HG03432 (cell line): ENCODE measurements around the gene DUSP28.

Experiments used
- ATAC-seq: cut with Tn5 transposase; IDR thresholded peaks from one replicate; pipeline ENCODE4 v1.9.1; 2021; ENCODE audit warnings: mild to moderate bottlenecking, moderate library complexity; ENCODE audit not compliant: unreplicated experiment

Gene DUSP28

DNA sequence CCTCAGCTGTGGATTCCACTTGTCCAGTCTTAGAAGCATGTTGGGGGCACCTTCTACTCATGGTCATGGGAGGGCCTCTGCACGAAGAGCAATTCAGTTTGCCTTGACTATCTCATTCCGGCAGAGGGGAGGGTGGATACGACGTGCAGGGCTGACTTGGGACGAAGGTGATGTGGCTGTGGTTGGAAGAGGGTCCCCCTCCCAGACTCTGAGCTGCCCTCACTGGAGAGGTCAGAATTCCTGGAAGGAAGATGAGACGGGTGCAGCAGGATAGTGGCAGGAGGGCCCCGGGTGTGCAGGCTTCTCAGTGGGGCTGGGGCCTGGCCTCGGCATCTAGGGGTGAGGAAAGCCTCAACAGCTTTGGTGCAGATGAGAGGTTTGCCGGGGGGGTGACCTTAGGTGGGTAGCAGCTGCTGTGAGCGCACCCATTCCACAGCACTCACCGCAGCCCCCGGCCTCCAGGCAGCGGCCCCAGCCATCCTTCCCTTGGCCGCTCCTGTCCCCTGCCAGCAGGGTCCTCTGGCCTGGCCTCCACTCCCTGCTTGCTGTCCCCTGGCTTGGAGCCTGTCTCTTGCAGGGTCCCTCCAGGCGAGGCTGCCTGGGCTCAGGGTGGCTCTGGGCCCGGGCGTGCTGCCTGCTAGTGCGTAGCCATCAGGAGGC, 11.3 kb downstream of the DUSP28 start:
- ATAC-seq: no peak

DNA sequence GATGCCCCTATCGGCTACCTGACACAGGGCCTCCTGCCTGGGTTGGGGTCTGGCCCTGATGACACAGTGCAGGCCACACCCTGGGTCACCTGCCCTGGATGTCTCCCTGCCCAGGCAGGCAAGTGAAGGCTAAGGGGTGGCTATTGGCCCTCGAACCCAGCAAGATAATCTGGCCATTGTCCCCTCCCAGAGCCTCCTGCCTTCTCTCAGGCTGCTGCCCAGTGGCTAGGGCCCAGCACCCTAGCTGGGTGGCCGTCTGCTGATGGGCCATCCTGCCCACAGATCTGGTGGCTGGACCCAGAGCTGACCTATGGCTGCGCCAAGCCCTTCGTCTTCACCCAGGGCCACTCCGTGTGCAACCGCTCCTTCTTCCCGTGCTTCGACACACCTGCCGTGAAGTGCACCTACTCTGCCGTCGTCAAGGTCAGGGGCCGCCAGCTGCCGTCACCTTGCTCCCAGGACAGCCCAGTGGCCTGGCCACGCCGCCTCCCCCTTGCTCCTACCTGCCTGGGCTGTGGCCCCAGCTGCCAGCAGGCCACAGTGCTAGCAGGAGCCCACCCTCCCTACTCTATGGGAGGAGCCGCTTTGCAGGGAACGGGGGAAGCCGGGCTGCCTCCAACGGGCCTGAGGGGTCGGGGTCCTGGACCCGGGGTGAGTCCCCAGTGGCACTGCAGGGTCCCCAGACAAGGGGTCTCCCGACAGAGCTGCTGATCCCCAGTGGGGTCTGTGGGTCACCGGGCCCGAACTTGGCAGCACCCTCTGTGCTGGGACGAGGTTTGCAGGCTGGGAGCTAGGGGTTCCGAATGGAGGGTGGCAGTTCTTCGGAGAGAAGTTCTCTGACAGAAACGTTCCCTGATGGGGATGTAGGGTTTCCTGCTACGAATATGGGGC, 12.2 kb downstream of the DUSP28 start:
- ATAC-seq: no peak

GRCh38 chr2:240573071-240573515, 12.9 kb downstream of the DUSP28 start:
- no peak for ATAC-seq

- no peak for ATAC-seq
Measured at GRCh38 chr2:240573516-240574385, 13.6 kb downstream of the DUSP28 start.

DNA sequence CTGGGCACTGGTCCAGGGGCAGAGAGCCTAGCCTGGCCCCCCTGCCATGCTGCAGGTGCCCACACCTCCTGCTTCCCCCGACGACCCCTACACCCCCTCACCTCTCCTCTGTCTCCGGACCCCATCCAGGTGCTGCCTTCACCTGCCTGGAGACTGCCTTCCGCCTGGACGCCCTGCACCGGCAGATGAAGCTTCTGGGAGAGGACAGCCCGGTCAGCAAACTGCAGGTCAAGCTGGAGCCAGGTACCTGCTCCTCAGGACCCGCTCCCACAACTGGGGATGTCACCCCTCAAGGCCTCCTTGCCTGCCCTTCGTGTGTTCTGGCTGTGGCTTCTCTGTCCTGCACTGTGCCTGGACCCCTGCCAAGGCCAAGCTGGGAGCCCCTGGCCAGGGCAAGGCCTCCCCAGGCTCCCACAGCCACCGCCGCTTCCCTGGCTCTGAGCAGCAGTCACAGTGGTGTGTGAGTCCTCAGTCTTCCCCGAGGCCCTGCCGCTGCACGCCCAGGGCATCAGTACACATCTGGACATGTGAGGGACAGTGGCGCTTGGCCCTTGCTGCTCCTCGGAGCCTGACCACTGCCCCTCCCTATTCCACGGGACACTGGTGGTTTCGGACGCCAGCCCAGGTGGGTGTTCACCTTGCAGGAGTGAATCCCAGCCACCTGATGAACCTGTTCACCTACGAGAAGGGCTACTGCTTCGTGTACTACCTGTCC, 14.4 kb downstream of the DUSP28 start:
- no peak for ATAC-seq

DNA sequence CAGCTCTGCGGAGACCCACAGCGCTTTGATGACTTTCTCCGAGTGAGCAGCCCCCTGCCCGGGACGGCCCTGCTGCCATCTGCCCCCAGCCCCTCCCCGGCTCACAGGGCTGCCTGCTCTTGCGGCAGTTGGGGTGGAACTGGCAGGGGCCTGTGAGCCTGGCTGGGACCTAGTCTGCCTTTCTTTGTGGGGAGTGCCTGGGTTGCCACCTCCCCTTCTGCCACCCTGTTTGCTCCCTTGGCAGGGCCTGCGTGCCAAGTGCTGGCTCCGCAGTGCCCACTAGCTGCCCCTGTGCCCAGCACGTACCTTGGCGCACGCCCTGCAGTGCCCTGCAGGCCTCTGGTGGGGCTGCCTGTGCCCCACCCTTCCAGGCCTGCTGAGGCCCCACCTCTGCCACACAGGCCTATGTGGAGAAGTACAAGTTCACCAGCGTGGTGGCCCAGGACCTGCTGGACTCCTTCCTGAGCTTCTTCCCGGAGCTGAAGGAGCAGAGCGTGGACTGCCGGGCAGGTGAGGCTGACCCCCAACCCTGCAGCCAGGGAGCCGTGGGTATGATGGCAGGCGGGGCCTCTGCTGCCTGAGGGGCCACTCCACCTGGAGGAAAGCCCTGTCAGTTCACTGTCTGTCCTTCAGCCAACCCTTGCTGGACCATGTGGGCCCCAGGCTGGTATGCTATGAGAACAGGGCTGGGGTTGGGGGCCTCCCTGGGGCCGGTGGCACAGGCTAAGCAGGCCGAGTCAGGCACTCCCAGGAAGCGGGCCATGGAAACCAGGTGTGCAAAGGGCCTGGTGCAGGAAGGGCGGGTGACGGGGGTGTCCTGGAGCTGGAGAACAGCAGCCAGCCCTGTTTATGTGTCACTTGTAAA, 15.2 kb downstream of the DUSP28 start:
- ATAC-seq: no peak

- ATAC-seq: no peak
Measured at GRCh38 chr2:240576036-240576435, 15.9 kb downstream of the DUSP28 start.

- no peak for ATAC-seq
Measured at GRCh38 chr2:240576436-240577205, 16.5 kb downstream of the DUSP28 start.

- ATAC-seq: no peak
Measured at GRCh38 chr2:240577281-240578109, 17.3 kb downstream of the DUSP28 start.

DNA sequence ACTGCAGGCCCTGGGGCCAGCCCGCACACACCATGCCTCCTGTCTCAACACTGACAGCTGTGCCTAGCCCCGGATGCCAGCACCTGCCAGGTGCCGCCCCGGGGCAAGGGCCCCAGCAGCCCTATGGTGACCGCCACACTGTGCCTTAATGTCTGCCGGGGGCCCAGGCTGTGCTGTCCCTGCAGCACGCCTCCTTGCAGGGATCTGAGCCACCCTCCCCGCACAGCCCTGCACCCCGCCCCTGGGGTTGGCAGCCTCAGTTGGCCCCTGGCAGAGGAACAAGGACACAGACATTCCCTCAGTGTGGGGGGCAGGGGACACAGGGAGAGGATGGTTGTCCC, 17.9 kb downstream of the DUSP28 start:
- ATAC-seq: no peak

DNA sequence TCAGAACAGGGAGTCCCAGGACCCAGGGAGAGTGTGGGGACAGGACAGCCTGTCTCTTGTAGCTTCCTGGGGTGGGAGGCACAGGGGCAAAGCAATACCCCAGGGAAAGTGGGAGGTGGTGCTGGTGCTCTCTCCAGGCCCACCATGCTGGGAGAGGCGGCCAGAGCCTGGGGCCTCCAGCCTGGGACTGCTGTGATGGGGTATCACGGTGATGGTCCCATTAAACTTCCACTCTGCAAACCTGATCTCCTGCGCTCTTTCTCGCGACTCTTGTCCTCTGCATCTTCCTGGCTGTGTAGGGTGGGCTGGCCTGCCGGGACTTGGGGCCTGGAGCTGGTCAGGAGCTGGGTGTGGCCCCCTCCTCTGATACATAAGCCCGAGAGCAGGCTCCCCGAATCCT, 18.3 kb downstream of the DUSP28 start:
- no peak for ATAC-seq

- ATAC-seq: no peak
Measured at GRCh38 chr2:240579071-240579762, 19.1 kb downstream of the DUSP28 start.

- no peak for ATAC-seq
Measured at GRCh38 chr2:240579771-240580614, 19.8 kb downstream of the DUSP28 start.

DNA sequence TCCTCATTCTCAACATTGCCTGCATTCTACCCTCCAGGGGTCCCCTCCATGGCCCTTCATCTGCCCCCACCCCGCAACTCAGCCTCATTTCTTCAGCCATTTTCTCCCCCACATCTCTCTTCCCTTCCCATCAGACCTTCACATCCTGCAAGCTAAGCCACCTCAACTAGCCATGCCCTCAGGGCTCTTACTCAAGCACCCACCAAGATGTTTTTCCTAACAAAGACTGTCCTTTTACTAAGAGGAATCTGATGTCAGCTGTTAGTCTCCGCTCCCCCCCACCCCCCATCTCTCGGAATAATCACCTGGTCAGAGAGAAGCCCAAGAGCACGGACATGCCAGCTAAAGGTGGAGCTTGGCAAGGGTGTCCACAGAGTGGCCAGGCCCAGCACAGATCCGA, 21.7 kb downstream of the DUSP28 start:
- ATAC-seq: no peak

- ATAC-seq: no peak
Measured at GRCh38 chr2:240582781-240583180, 22.6 kb downstream of the DUSP28 start.

GRCh38 chr2:240583774-240584173, 23.6 kb downstream of the DUSP28 start:
- ATAC-seq: no peak
